IPS-18a (cell line): ENCODE data around the gene TLL2.

Source experiments
- H3K27ac ChIP-seq: one replicate; pipeline ENCODE4 v1.5.1; 2013; ENCODE audit warnings: low read length
- H3K27me3 ChIP-seq: one replicate; pipeline ENCODE4 v1.6.1; 2013; ENCODE audit warnings: mild to moderate bottlenecking, low read length; ENCODE audit not compliant: control insufficient read depth, insufficient read depth
- H3K36me3 ChIP-seq: one replicate; pipeline ENCODE4 v1.6.1; 2013; ENCODE audit warnings: low read depth, low read length; ENCODE audit not compliant: control insufficient read depth
- H3K4me1 ChIP-seq: one replicate; pipeline ENCODE4 v1.6.1; 2013; ENCODE audit warnings: low read depth, low read length; ENCODE audit not compliant: control insufficient read depth
- H3K4me3 ChIP-seq: one replicate; pipeline ENCODE4 v1.5.1; 2013; ENCODE audit warnings: low read length
- H3K9ac ChIP-seq: one replicate; pipeline ENCODE4 v1.6.1; 2013; ENCODE audit warnings: mild to moderate bottlenecking, low read length, moderate library complexity
- H3K9me3 ChIP-seq: one replicate; pipeline ENCODE4 v1.6.1; 2013; ENCODE audit warnings: low read depth, low read length; ENCODE audit not compliant: control insufficient read depth

The TLL2 gene

GRCh38 chr10:96402417-96403305, 111.1 kb downstream of the TLL2 start:
- no peaks in the 10 kb centered on the region for H3K36me3 ChIP-seq
- H3K27ac ChIP-seq = no peak overlapping the region
- H3K4me1 ChIP-seq = no peaks in the 10 kb centered on the region
- no peaks in the 10 kb centered on the region for H3K27me3 ChIP-seq
- H3K9me3 ChIP-seq = no peaks in the 10 kb centered on the region
- no peak overlapping the region for H3K9ac ChIP-seq
- no peak overlapping the region for H3K4me3 ChIP-seq

DNA sequence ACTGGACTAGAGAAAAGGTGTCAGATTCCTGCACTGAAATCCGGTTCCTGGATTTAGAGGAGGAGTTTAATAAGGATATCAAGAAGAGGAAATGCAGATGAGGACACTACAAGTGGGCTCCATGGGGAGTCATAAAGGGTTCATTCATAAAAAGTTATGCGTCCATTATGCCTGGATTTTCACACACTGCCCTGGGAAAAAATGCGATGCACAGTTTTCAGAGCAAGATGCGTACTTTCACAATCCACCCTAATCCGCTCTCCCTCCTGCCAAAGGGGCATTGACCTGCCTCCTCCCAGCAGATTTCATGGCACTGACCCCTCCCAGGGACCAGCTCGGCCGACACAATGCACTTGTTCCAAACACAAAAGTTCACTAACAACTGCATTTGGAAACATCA, 112.7 kb downstream of the TLL2 start:
- no peak overlapping the region for H3K4me3 ChIP-seq
- no peaks in the 10 kb centered on the region for H3K36me3 ChIP-seq
- no peak overlapping the region for H3K9ac ChIP-seq
- no peak overlapping the region for H3K27ac ChIP-seq
- H3K27me3 ChIP-seq = no peaks in the 10 kb centered on the region
- H3K4me1 ChIP-seq = no peaks in the 10 kb centered on the region
- no peaks in the 10 kb centered on the region for H3K9me3 ChIP-seq

DNA sequence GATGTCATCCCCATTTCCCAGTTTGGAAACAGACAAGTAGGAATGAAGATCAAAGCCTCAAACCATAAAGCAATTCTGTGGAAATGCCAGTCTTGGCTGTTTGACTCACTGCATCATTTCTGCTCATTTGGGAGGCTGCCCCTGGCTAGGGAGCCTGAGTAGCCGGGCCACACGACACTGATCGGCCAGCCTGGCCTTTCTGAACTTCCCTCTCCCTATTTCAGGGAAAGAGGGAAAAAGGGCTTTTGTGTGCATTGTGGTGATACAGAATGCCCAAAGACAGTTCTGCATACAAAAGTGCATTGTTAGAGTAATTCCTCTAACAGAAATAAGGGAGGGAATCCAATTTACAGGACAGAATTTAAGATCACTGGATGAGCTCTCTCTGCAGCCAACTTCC, 113.3 kb downstream of the TLL2 start:
- Histone ChIP-seq H3K36me3 (no peaks in the 10 kb centered on the region), H3K27me3 (no peaks in the 10 kb centered on the region), H3K9me3 (no peaks in the 10 kb centered on the region)

DNA sequence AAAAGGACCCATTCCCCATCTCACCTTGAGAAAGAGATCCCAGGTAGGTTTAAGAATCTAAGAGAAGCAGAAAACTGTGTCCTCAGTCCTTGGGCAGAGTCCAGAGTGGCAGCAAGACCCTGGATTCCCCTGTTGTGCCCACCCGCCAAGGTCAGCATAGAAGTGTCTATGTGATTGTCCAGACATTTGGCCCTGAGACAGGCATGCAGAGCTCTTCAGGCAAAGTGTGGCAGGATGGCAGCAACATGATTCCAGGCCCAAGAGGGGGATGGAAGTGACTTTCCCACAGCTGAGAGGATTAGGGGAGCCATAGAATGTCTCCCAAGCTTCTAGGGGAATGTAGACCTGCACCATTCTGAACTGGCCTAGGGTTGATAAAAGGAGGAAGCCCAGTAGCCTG, 115.8 kb downstream of the TLL2 start:
- Histone ChIP-seq H3K9ac (no peak overlapping the region), H3K27me3 (no peaks in the 10 kb centered on the region), H3K36me3 (no peaks in the 10 kb centered on the region), H3K9me3 (no peaks in the 10 kb centered on the region), H3K4me3 (no peak overlapping the region), H3K27ac (no peak overlapping the region), H3K4me1 (no peaks in the 10 kb centered on the region)

More for the DNA sequence above, 113.3 kb downstream of the TLL2 start:
- no peak overlapping the region for H3K9ac ChIP-seq
- no peak overlapping the region for H3K4me3 ChIP-seq
- H3K4me1 ChIP-seq = no peaks in the 10 kb centered on the region
- H3K27ac ChIP-seq = no peak overlapping the region

- H3K27ac ChIP-seq = no peak overlapping the region
- H3K36me3 ChIP-seq = no peaks in the 10 kb centered on the region
- H3K4me1 ChIP-seq = no peaks in the 10 kb centered on the region
- no peaks in the 10 kb centered on the region for H3K9me3 ChIP-seq
- peak overlapping the region; percentile 47 for H3K4me3 ChIP-seq
- H3K9ac ChIP-seq = no peak overlapping the region
- no peaks in the 10 kb centered on the region for H3K27me3 ChIP-seq
Measured at GRCh38 chr10:96395931-96396877, 117.5 kb downstream of the TLL2 start.

DNA sequence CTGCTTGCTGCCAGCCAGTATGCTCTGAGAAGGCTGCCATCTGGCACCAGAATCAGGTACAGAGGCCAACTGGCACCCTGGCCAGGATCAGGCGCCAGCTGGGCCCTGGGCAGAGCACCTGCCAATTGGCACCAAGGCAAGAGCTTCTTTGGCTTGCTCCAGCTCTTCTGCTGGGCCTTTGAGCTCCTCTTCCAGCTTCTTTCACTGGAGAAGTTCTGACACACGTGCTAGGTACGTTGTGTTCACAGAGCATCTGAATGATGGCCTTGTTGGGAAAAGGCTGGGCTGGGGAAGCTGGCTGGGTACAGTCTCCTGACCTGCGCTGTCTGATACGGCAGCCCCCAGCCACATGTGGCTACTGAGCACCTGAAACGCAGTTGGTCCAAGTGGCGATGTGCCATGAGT, 123.3 kb downstream of the TLL2 start:
- H3K27ac ChIP-seq = no peak overlapping the region
- no peaks in the 10 kb centered on the region for H3K4me1 ChIP-seq
- no peak overlapping the region for H3K4me3 ChIP-seq
- no peaks in the 10 kb centered on the region for H3K36me3 ChIP-seq
- H3K27me3 ChIP-seq = no peaks in the 10 kb centered on the region
- no peaks in the 10 kb centered on the region for H3K9me3 ChIP-seq
- no peak overlapping the region for H3K9ac ChIP-seq

- Histone ChIP-seq H3K4me3 (no peak overlapping the region), H3K27me3 (no peaks in the 10 kb centered on the region), H3K4me1 (no peaks in the 10 kb centered on the region), H3K9me3 (no peaks in the 10 kb centered on the region), H3K36me3 (no peaks in the 10 kb centered on the region), H3K9ac (no peak overlapping the region), H3K27ac (no peak overlapping the region)
Measured at GRCh38 chr10:96389785-96390184, 123.9 kb downstream of the TLL2 start.

GRCh38 chr10:96387601-96388000, 126.1 kb downstream of the TLL2 start:
- no peaks in the 10 kb centered on the region for H3K36me3 ChIP-seq
- no peaks in the 10 kb centered on the region for H3K27me3 ChIP-seq
- H3K9ac ChIP-seq = no peak overlapping the region
- no peaks in the 10 kb centered on the region for H3K9me3 ChIP-seq
- no peaks in the 10 kb centered on the region for H3K4me1 ChIP-seq
- H3K4me3 ChIP-seq = no peak overlapping the region
- no peak overlapping the region for H3K27ac ChIP-seq

DNA sequence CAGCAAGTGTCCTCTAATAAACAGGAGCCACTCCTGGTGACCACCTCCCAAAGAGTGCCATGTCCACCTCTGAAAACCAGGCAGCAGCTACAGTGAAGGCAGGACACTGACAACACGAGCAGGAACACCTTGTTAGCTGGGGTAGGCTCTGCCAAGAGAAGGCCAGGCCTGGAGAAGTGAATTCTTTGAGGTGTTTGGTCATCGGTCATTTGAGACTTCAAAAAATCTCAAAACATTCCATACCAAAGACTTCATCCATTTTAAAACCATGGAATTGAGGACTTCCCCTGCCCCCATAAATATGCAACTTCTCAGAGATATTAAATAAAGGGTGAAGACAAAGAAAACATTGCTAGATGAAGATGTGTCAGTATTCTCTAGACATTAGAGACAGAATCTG, 126.6 kb downstream of the TLL2 start:
- Histone ChIP-seq H3K9me3 (no peaks in the 10 kb centered on the region), H3K27me3 (no peaks in the 10 kb centered on the region), H3K4me1 (no peaks in the 10 kb centered on the region), H3K27ac (no peak overlapping the region), H3K4me3 (no peak overlapping the region), H3K36me3 (no peaks in the 10 kb centered on the region), H3K9ac (no peak overlapping the region)

GRCh38 chr10:96384506-96384905, 129.2 kb downstream of the TLL2 start:
- no peak overlapping the region for H3K9ac ChIP-seq
- no peaks in the 10 kb centered on the region for H3K36me3 ChIP-seq
- H3K4me1 ChIP-seq = no peaks in the 10 kb centered on the region
- no peak overlapping the region for H3K27ac ChIP-seq
- no peaks in the 10 kb centered on the region for H3K27me3 ChIP-seq
- H3K4me3 ChIP-seq = no peak overlapping the region
- H3K9me3 ChIP-seq = no peaks in the 10 kb centered on the region

GRCh38 chr10:96380821-96381220, 132.9 kb downstream of the TLL2 start:
- Histone ChIP-seq H3K27ac (no peak overlapping the region), H3K27me3 (no peaks in the 10 kb centered on the region), H3K4me3 (no peak overlapping the region), H3K9me3 (no peaks in the 10 kb centered on the region), H3K36me3 (no peaks in the 10 kb centered on the region), H3K9ac (no peak overlapping the region), H3K4me1 (no peaks in the 10 kb centered on the region)
